ENCODE data around the gene RHBDL2.
"Not testable (repeated sequence)": the region's sequence is repeated elsewhere in the genome, so short reads cannot be mapped to it uniquely, and the experiment has no call there.

Gene RHBDL2, protein sequence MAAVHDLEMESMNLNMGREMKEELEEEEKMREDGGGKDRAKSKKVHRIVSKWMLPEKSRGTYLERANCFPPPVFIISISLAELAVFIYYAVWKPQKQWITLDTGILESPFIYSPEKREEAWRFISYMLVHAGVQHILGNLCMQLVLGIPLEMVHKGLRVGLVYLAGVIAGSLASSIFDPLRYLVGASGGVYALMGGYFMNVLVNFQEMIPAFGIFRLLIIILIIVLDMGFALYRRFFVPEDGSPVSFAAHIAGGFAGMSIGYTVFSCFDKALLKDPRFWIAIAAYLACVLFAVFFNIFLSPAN

DNA sequence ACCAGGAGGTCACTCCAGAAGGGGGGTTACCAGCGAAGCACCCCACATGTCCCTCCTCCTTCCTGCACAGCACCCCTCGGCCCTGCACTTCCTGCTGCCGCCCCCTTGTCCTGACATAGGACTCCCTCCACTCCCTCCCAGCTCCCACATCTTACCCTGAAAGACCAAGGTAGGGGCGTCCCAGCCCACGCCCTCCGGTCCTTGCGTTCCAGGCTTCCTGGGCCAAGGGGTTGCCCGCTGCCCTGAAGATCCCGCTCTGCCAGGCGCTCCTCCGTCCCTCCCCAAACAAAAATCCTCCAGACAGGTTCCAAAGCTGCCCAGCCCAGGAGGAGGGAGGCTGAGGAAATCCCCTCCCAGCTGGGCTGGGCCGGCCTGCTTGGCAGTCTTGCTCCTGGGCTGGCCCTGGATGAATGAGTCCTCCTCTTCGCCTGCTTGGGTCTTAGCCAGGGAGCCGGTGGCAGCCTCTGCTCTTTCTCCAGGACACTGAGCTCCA lies at the start of gene RHBDL2:
Gene RHBDL2, minus strand, starts transcription at position 304 of the 493 bp plus-strand sequence. CDS start 22,618 bp downstream, outside the sequence.
- Mint-ChIP-seq H3K4me1 (peaks cover 14% of the 10 kb centered on the region), H3K4me3 (no peak within 1 kb of the TSS), H3K9me3 (peaks cover under 1% of the 10 kb centered on the region), H3K36me3 (ENCODE audit: low read depth) (no peaks in the 10 kb centered on the region), H3K27ac (no peak within 1 kb of the TSS), H3K27me3 (ENCODE audit: low read depth, poor library complexity) (peaks cover 16% of the 10 kb centered on the region)
- TF ChIP-seq, protein P1, sequence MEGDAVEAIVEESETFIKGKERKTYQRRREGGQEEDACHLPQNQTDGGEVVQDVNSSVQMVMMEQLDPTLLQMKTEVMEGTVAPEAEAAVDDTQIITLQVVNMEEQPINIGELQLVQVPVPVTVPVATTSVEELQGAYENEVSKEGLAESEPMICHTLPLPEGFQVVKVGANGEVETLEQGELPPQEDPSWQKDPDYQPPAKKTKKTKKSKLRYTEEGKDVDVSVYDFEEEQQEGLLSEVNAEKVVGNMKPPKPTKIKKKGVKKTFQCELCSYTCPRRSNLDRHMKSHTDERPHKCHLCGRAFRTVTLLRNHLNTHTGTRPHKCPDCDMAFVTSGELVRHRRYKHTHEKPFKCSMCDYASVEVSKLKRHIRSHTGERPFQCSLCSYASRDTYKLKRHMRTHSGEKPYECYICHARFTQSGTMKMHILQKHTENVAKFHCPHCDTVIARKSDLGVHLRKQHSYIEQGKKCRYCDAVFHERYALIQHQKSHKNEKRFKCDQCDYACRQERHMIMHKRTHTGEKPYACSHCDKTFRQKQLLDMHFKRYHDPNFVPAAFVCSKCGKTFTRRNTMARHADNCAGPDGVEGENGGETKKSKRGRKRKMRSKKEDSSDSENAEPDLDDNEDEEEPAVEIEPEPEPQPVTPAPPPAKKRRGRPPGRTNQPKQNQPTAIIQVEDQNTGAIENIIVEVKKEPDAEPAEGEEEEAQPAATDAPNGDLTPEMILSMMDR (IDR thresholded peaks at IDR 0.05), result no peak
- no peak for DNase-seq

DNA sequence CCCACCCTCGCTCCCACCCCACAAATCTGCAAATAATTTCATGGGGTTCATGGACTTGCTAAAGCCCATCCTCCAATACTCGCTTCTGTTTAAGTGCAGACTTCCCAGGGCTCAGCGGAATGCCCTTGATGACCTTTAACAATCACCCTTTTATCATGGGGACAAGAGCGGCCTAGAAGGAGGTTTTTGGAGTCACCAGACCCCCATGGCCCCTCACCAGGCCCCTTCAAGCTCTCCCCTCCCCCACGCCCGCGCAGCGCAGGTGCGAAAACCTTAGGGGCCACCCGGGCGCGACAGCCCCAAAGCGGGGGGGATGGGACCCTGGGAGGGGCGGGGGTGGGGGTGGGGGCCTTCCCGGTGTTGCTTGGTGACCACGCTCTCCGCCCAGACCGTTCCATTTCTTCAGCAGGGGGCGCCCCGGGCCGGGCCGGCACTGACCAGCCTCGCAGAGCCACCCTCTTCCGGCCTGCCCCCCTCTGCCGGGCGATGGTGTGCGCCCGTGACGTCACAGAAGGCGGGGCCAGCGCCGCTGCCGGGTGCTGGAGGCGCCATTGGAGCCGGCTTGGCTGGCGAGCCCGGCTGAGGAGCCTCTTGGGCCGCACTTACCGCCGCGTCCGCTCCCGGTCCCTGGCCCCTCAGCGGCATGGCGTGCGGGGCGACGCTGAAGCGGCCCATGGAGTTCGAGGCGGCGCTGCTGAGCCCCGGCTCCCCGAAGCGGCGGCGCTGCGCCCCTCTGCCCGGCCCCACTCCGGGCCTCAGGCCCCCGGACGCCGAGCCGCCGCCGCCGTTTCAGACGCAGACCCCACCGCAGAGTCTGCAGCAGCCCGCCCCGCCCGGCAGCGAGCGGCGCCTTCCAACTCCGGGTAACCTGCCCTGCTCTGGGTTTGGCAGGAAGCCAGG lies 49.4 kb upstream of the RHBDL2 start, which contains the start of gene AKIRIN1:
Gene AKIRIN1, plus strand, starts transcription at position 539 of the 900 bp plus-strand sequence. Its CDS starts 105 bp downstream, at position 644.
- H3K36me3 Mint-ChIP-seq (ENCODE audit: low read depth), result peaks cover 27% of the 10 kb centered on the region
- H3K4me1 Mint-ChIP-seq, result peaks cover 50% of the 10 kb centered on the region
- H3K4me3 Mint-ChIP-seq, result peak within 1 kb of the TSS; percentile 95
- H3K27me3 Mint-ChIP-seq (ENCODE audit: low read depth, poor library complexity), result no peaks in the 10 kb centered on the region
- DNase-seq, result peak; percentile 99
- H3K27ac Mint-ChIP-seq, result peak within 1 kb of the TSS; percentile 89
- H3K9me3 Mint-ChIP-seq, result no peaks in the 10 kb centered on the region
- TF ChIP-seq, protein P1 (IDR thresholded peaks at IDR 0.05), result no peak

DNA sequence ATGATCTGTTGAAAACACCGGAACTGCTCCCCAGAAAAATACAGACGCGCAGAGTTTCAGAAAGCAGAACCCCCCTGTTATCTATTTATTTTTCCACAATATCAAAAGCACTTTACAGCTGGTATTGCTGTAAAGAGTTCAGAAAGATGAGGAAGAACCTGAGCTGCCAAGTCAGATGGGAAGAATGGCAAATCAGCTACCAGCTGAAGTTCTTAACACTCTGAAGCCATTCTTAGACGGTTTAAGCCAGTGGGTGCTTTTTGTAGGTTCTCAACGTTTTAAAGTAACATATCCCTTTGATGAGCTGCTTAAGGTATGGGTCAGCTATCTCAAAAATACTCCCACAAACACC lies 48.7 kb upstream of the RHBDL2 start:
- no peak for DNase-seq
- H3K27me3 Mint-ChIP-seq (ENCODE audit: low read depth, poor library complexity), result no peaks in the 10 kb centered on the region
- peak overlapping the region; percentile 89 for H3K27ac Mint-ChIP-seq
- H3K36me3 Mint-ChIP-seq (ENCODE audit: low read depth), result peaks cover 21% of the 10 kb centered on the region
- H3K9me3 Mint-ChIP-seq, result no peaks in the 10 kb centered on the region
- peak overlapping the region; percentile 78 for H3K4me3 Mint-ChIP-seq
- TF ChIP-seq, protein P1 (IDR thresholded peaks at IDR 0.05), result no peak
- peaks cover 53% of the 10 kb centered on the region for H3K4me1 Mint-ChIP-seq

DNA sequence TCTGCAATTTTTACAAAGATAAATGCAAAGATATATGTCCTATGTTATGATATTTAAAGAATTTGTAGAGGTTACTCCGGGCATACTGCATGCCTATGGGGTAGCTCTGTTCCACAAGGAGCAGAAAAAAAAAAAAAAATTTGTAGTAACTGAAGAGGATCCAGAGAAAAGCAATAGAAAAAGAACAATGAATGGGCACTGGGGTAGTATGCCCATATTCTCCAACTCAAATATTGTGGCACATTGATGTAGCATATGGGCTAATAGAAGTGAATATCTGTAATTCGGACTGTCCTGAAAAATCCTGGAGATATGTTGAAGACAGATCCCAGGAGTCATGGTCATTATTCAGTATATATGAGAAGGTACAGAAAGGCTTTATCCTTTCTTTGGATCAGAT lies 48.3 kb upstream of the RHBDL2 start:
- Mint-ChIP-seq H3K9me3 (no peaks in the 10 kb centered on the region), H3K36me3 (ENCODE audit: low read depth) (peaks cover 17% of the 10 kb centered on the region), H3K4me3 (peak overlapping the region; percentile 78), H3K27me3 (ENCODE audit: low read depth, poor library complexity) (no peaks in the 10 kb centered on the region), H3K4me1 (peaks cover 51% of the 10 kb centered on the region), H3K27ac (peak overlapping the region; percentile 89)
- TF ChIP-seq, protein P1 (IDR thresholded peaks at IDR 0.05), result no peak
- no peak for DNase-seq

DNA sequence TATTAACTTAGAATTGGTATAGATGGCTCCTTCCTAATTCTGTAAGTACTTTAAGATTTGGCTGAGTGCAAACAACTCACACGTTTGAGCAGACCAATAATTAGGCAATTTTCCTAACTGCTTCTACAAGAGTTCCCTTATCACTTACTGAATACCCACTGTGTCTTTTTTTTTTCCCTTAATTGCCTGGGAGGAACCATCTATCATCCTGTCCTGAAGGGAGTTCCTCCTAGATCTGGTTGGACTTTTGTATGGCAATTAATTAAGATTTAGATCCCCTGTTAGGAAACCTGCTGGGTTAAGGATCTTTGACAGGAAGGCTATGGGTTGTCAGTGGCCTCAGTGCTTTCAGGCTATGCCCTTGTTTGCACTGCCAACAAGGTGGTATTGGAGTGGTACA lies 37.8 kb upstream of the RHBDL2 start:
- H3K27me3 Mint-ChIP-seq (ENCODE audit: low read depth, poor library complexity); H3K4me1 Mint-ChIP-seq; H3K27ac Mint-ChIP-seq; DNase-seq; H3K4me3 Mint-ChIP-seq: not testable (repeated sequence)
- Mint-ChIP-seq H3K9me3 (peaks cover 38% of the 10 kb centered on the region), H3K36me3 (ENCODE audit: low read depth) (peaks cover 13% of the 10 kb centered on the region)

DNA sequence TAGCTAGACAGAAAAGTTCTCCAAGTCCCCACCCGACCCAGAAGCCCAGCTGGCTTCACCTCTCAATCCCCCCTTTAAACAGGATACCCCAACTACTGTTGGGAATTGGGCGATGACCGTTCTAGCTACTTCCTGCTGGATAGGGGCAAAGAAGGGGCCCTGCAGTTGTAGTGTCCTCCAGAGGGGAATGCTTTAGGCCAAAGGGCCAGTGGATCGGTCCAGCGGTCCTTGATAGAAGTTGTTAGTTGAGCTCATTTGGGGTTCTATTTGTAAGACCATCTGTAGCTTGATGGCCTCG lies 36.6 kb upstream of the RHBDL2 start:
- not testable (repeated sequence) for H3K4me1 Mint-ChIP-seq; H3K27ac Mint-ChIP-seq; H3K27me3 Mint-ChIP-seq (ENCODE audit: low read depth, poor library complexity); DNase-seq; H3K4me3 Mint-ChIP-seq
- peaks cover 38% of the 10 kb centered on the region for H3K9me3 Mint-ChIP-seq
- H3K36me3 Mint-ChIP-seq (ENCODE audit: low read depth), result peaks cover 13% of the 10 kb centered on the region

DNA sequence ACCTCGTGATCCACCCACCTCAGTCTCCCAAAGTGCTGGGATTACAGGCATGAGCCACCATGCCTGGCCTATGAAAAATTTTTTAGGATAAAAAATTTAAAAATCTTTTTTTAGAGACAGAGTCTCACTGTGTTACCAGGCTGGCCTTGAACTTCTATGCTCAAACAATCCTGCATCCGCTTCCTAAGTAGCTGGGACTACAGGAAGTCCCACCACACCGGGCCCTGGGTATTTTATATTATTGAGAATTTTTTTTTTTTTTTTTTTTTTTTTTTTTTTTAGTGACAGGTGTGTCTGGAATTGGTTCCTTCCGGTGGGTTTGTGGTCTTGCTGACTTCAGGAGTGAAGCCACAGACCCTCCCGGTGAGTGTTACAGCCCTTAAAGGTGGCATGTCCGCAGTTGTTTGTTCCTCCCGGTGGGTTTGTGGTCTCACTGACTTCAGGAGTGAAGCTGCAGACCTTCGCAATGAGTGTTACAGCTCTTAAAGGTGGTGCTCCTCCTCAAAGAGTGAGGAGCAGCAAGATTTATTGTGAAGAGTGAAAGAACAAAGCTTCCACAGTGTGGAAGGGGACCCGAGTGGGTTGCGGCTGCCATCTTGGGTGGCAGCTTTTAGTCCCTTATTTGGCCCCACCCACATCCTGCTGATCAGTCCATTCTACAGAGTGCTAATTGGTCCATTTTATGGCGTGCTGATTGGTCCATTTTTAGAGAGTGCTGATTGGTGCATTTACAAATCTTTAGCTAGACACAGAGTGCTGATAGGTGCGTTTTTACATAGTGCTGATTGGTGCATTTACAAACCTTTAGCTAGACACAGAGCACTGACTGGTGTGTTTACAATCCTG lies 36.0 kb upstream of the RHBDL2 start:
- not testable (repeated sequence) for DNase-seq; H3K4me3 Mint-ChIP-seq; H3K4me1 Mint-ChIP-seq; H3K27ac Mint-ChIP-seq; H3K27me3 Mint-ChIP-seq (ENCODE audit: low read depth, poor library complexity)
- Mint-ChIP-seq H3K36me3 (ENCODE audit: low read depth) (peaks cover 13% of the 10 kb centered on the region), H3K9me3 (peaks cover 38% of the 10 kb centered on the region)
